Stimulated activated CD8-positive, alpha-beta memory T cell treated with anti-CD3 and anti-CD28 coated beads, Interleukin-12 subunit alpha, Interleukin-12 subunit beta, amount 100 ng/mL, for 24 hours (primary cell): ENCODE data around the gene NLGN1.

Experiments used
- DNase-seq: peaks from one replicate; pipeline ENCODE4 v3.0.0-alpha.2; 2020; ENCODE audit errors: extremely low read depth

The NLGN1 gene

GRCh38 chr3:173977747-173978146 is 580.2 kb downstream of the NLGN1 start:
- no peak for DNase-seq

DNA sequence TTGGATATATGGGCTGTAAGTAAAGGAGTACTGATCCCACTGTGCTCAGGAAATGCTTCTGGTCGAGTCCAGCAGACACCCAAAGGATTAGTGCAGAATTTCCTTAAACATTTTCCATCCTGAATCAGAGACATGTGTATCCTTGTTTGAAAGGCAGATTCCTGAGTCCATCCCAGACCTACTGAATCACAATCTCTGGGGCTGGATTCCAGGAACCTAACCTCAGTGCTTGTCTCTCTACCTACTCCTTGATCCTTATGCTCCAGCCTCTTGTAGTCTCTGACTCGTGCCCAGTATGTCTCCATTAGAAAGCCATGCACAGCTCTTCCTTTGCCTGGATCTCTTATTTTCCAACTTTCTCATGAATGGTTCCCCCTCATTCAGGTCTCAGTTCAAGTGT is 585.8 kb downstream of the NLGN1 start:
- DNase-seq, result no peak

- DNase-seq, result no peak
Measured at GRCh38 chr3:173986861-173987410, 589.4 kb downstream of the NLGN1 start.

- no peak for DNase-seq
Measured at GRCh38 chr3:173988909-173989308, 591.4 kb downstream of the NLGN1 start.

GRCh38 chr3:173992416-173992815 is 594.9 kb downstream of the NLGN1 start:
- no peak for DNase-seq

DNA sequence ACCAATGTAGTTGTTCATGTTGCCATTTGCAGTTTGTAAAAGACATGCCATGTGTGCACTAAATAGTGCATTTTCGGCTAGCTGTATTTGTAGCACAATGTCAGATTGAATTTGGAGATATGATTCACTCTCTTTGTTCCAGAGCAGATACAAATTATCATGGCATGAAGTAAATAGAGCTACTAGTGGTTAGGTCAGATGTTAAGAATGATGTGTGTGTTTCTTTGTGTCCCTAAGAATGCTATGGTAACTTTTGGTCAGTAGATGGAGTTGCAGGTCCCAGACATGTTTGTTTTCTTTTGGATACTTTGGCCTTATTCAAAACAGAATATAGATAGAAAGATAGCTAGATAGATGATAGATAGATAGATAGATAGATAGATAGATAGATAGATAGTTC is 595.8 kb downstream of the NLGN1 start:
- DNase-seq, result no peak

- DNase-seq, result no peak
Measured at GRCh38 chr3:174000675-174001074, 603.1 kb downstream of the NLGN1 start.

GRCh38 chr3:174002543-174002942 is 605.0 kb downstream of the NLGN1 start:
- no peak for DNase-seq

DNA sequence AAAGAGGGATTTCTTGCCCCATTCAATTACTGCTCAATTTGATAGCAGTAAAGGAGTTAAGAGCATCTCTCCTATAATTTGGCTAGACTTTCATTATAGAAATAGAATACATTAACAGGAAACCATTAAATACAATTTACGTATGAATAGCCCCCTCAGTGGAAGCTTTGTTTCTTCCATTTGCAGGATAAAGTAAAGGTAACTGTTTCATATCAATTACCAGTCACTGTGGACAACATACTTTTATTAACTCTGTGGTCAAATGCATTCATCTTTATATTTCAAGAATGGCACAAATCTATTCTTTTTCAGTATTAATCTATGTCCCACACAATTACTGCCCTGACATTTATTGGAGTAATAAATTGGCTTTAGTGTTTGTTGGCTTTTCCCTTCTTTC is 613.4 kb downstream of the NLGN1 start:
- no peak for DNase-seq

DNA sequence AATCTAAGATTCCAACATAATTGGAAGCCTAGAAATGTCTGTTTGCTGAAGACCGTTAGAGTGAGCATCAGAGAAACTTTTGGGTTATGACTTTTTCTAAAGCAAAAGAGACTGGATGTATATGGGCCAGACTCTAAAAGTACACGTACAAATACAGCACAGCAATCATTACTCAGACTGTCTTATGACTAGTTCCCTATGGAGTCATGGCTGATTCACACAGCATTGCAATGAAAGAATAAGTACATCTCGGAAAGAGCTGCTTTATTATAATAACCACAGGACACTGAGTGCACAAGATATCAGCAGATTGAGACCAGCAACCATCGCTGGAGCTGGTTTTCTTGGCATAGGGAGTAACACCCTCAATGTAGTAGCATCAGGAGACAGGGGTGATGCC is 618.6 kb downstream of the NLGN1 start:
- DNase-seq, result no peak

DNA sequence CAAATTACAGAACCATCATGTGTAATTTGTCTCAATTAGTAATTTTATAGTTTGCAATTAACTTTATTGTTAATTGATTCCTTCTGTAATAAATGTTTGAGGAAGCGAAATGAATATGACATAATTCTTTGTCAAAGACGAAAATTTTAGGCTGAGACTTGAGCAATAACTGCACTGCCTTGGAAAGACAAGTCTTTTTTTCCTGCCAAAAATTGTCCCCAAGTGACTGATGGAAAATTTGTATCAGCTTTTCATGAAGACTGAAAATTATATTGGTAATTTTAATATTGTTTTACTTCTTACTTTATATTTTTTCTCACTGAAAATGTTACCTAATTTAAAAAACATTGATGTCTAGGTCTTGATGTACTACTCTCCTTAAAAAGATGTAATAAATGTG is 622.6 kb downstream of the NLGN1 start:
- no peak for DNase-seq

GRCh38 chr3:174023421-174023820 is 625.9 kb downstream of the NLGN1 start:
- no peak for DNase-seq

DNA sequence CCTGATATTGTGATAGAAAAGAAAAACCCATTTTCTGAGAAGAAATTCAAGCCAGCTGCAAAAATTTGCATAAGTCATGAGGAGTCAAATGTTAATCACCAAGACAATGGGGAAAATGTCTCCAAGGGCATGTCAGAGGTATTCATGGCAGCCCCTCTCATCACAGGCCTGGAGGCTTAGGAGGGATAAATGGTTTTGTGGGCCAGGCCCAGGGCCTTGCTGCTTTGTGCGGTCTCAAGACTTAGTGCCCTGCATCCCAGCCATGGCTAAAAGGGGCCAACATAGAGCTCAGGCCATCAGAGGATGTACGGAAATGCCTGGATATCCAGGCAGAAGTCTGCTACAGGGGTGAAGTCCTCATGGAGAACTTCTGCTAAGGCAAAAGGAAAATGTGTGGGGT is 631.1 kb downstream of the NLGN1 start:
- no peak for DNase-seq

DNA sequence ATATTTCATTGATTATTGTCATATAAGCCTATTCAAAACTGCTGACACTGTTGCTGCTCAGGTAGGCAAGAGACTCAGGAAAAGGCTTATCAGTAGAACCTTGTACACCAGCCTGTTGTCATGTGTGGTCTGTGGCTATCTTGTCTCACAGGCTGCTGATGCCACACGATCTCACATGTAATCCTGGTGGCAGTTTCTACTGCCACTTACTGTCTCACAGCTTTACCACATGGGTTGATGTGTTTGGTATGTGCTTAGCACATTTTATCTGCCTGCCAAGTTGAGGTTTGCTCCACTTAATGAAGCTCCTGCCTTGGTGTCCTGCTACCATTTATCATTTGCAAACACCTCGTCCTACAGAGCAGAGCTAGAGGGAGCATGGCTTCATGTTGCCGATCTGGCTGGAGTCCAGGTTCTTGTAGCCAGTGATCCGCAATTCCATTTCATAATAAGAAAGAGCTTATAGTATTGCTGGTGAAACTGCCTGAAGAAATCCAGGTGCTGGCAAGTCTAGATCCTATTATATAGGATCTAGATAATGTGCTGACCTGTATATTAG is 637.9 kb downstream of the NLGN1 start:
- no peak for DNase-seq

GRCh38 chr3:174046311-174046710 is 648.8 kb downstream of the NLGN1 start:
- no peak for DNase-seq

- no peak for DNase-seq
Measured at GRCh38 chr3:174049472-174049871, 651.9 kb downstream of the NLGN1 start.

DNA sequence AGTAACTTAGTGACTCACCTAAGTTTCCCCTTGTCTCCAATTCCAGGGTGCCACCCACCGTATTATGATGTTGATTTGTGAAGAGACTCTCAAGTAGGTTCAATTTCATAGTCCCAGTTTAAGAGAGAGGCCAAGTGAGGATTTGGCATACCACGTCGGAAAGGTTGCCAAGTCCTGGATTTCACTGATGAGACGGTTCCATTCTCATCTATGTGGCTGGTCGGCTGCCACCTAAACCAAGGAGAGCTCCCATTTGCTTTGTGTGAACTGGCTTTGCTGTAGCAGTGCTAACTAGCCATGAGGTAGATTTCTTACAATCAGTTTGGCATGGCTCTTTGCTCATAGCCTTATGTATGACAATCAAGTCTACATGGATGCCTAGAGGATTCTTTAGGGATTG is 653.6 kb downstream of the NLGN1 start:
- no peak for DNase-seq

DNA sequence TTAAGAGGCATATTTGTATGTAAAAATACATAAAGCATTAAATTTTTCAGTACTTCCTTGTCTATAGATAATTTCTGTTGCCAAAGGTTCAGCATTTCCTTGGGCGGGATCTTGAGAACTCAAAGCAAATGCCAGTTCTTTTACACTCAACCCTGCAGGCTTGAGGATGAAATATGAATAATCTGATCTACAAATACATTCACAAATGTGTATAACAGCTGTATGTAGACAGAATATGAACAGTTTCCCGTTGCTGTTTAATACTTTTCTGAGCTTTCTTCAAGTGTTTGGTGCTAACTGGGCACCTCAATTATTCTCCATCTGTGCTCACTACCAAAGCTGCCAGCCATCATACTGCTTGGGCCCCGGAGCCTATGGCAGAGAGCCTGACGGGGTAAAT is 661.3 kb downstream of the NLGN1 start:
- no peak for DNase-seq

DNA sequence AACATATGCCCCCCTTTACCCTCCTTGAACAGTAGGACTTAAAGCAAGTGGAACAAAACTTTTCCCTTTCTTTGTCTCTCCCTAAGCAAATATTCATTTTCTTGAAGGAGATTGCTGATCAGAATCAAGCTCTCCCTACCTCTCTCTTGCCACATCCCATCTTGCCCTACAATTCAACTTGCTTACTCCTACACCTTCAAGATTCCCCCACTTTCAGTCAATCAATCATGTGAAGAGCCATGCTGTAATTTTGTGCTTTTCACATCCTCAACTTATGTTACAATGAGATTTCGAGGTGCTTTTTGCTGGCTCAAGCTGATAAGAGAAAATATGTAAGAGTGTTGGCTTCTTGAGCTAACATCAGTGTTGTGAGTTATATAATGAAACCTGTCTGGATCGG is 662.9 kb downstream of the NLGN1 start:
- no peak for DNase-seq

- no peak for DNase-seq
Measured at GRCh38 chr3:174061162-174061561, 663.6 kb downstream of the NLGN1 start.

- no peak for DNase-seq
Measured at GRCh38 chr3:174061731-174062130, 664.2 kb downstream of the NLGN1 start.

GRCh38 chr3:174062923-174063322 is 665.4 kb downstream of the NLGN1 start:
- DNase-seq, result no peak

DNA sequence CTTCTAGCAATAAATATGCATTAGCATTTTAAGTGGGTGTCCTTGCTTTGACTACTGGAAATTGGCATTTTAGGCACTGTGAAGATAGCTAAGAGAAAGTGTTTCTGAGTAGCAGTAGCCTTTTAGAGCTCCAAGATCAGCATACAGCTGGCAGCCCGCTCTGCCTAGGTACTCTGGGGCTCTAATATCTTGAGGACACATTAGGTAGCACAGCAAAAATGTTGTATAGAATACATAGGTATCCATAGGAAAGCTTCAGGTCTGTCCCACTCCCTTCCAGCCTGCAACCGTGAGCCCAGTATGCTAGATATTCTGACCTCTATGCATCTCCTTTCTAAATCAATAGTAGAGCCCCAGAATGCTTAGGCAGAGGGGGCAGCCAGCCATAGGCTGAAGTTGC is 670.5 kb downstream of the NLGN1 start:
- no peak for DNase-seq

DNA sequence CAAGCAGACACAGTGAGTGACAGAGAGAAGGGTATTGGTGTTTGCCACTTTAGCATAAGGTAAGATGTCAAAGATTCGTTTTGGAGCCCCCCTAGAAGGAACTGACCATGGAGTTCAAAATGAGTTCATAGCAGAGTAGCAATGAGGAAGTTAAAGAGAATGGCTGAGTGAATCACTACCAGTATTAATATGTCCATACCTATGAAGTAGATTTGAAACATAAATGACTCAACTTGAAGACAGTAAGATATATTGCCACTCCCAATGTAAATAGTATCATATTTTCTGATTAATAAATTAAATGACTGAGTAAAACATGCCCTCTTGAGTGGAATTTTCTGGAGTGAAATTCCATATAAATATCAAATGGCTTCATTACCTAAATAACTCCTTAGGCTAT is 675.1 kb downstream of the NLGN1 start:
- DNase-seq, result no peak
